Diencephalon (tissue), 1 donor: Measurements from ENCODE around the gene SLC4A1AP. TPM values are rescaled to one million over a fixed set of nuclear protein-coding genes. Genes with fewer than 3 reads are reported as not detected.

Experiments used
- small RNA-seq: library from RNA; depleted of rRNA; stranded (forward); fragments of <200 nt; gene quantifications from one replicate; pipeline ENCODE3, GENCODE V24; 2014
- total RNA-seq: library from RNA; depleted of rRNA; stranded (reverse); fragments of >200 nt; gene quantifications from one replicate; pipeline ENCODE4 v1.2.3, GENCODE V29; 2014

Gene SLC4A1AP
- 29.5 TPM for total RNA-seq

GRCh38 chr2:27663285-27664153 lies at the start of gene SLC4A1AP, which contains the start of gene SUPT7L:
Gene SLC4A1AP (plus strand): TSS chr2:27663889. CDS start chr2:27663915, 26 bp downstream.
Gene SUPT7L (minus strand): TSS chr2:27663614. CDS start chr2:27662192, 1,422 bp downstream.

GRCh38 chr2:27628767-27629709 lies 34.7 kb upstream of the SLC4A1AP start, which contains the start of the genes CCDC121 and GPN1:
Gene CCDC121 (minus strand): TSS chr2:27629012. CDS start chr2:27627799, 1,213 bp downstream.
Gene GPN1 (plus strand): TSS chr2:27629050. CDS start chr2:27629059, 9 bp downstream.

Small RNAs within 50 kb of the gene (small RNA-seq; reads per million reads assigned to genes)
- not detected for gene RF00340

Other genes starting within 250 kb of the SLC4A1AP start
- 78.2 TPM for gene NRBP1, start 235.3 kb upstream of the SLC4A1AP start, total RNA-seq
- 0.46 TPM for gene KRTCAP3, start 221.5 kb upstream of the SLC4A1AP start, total RNA-seq
- gene IFT172, start 174.1 kb upstream of the SLC4A1AP start, total RNA-seq: 42.0 TPM
- gene FNDC4, start 168.7 kb upstream of the SLC4A1AP start, total RNA-seq: 52.8 TPM
- gene GCKR, start 167.1 kb upstream of the SLC4A1AP start, total RNA-seq: 0.69 TPM
- gene ZNF512, start 80.8 kb upstream of the SLC4A1AP start, total RNA-seq: 56.7 TPM
- gene CCDC121, start 34.9 kb upstream of the SLC4A1AP start, total RNA-seq: 6.7 TPM
- gene GPN1, start 34.8 kb upstream of the SLC4A1AP start, total RNA-seq: 36.0 TPM
- 34.6 TPM for gene SUPT7L, start 275 bp upstream of the SLC4A1AP start, total RNA-seq
- gene MRPL33, start 107.8 kb downstream of the SLC4A1AP start, total RNA-seq: 102 TPM
- gene RBKS, start 226.5 kb downstream of the SLC4A1AP start, total RNA-seq: 4.6 TPM
- 31.6 TPM for gene BABAM2, start 226.8 kb downstream of the SLC4A1AP start, total RNA-seq